Measurements from ENCODE around the gene STRN4. TPM values are rescaled to one million over a fixed set of nuclear protein-coding genes. Genes with fewer than 3 reads are reported as not detected.

The STRN4 gene
- total and polyA plus RNA-seq, 2 donors from 2014 or later = 31.5 to 74.9 TPM

DNA sequence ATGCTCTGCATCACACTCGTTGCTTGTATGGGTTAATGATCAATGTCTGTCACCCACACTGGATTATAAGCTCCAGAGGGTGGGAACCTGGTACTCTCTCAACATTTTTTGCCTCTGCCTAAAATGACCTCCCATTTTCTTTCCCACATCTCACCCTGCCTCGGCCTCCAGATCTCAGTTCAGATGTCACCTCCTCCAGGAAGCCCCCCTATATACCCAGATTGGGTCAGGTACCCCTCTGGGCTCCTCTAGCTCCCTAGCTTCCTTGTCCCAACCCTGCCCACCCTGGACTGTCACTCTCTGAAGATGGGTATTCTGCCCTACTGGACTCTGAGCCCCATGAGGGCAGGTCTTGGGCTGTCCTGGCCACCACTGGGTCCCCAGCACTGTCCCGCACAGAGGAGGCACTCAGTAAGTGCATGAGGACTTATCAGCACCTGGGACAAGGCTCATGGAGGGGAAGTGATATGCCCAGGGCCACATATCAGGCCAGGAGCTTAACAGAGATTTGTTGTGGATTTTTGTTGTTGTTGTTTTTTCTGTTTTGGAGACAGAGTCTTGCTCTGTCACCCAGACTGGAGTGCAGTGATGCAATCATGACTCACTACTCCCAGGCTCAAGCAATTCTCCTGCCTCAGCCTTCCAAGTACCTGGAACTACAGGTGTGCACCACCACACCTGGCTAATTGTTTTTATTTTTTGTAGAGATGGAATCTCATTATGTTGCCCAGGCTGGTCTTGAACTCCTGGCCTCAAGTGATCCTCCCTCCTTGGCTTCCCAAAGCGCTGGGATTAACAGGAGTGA is 53.1 kb downstream of the STRN4 start:
- Histone ChIP-seq H3K36me3 (ENCODE audit: control insufficient read depth in 2 of 3, insufficient read depth in 3 of 3, low read length in 3 of 3) (peaks cover 15 to 46% (median 41%) of the 10 kb centered on the region in 3 donors), H3K4me3 (ENCODE audit: low read length in 3 of 3) (no peak overlapping the region), H3K4me1 (ENCODE audit: control insufficient read depth in 2 of 3, insufficient read depth in 2 of 3, low read depth in 1 of 3, low read length in 3 of 3) (peaks cover 0 to 2% (median 0%) of the 10 kb centered on the region in 3 donors), H3K9ac (ENCODE audit: low read length in 3 of 3) (no peak overlapping the region), H3K27ac (ENCODE audit: low read depth in 2 of 2, low read length in 2 of 2) (no peak overlapping the region), H3K27me3 (ENCODE audit: control insufficient read depth, insufficient read depth, low read length) (no peaks in the 10 kb centered on the region), H3K9me3 (ENCODE audit: control insufficient read depth in 2 of 3, insufficient read depth in 1 of 3, low read length in 3 of 3) (no peaks in the 10 kb centered on the region)
- TF ChIP-seq, protein P1, sequence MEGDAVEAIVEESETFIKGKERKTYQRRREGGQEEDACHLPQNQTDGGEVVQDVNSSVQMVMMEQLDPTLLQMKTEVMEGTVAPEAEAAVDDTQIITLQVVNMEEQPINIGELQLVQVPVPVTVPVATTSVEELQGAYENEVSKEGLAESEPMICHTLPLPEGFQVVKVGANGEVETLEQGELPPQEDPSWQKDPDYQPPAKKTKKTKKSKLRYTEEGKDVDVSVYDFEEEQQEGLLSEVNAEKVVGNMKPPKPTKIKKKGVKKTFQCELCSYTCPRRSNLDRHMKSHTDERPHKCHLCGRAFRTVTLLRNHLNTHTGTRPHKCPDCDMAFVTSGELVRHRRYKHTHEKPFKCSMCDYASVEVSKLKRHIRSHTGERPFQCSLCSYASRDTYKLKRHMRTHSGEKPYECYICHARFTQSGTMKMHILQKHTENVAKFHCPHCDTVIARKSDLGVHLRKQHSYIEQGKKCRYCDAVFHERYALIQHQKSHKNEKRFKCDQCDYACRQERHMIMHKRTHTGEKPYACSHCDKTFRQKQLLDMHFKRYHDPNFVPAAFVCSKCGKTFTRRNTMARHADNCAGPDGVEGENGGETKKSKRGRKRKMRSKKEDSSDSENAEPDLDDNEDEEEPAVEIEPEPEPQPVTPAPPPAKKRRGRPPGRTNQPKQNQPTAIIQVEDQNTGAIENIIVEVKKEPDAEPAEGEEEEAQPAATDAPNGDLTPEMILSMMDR (IDR thresholded peaks at IDR 0.05; ENCODE audit: borderline replicate concordance, extremely low read depth, insufficient read depth) = no peak
- FAIRE-seq (no peak), DNase-seq (no peak)
- intact Hi-C loops (cut with DNase I) = no loop called here

DNA sequence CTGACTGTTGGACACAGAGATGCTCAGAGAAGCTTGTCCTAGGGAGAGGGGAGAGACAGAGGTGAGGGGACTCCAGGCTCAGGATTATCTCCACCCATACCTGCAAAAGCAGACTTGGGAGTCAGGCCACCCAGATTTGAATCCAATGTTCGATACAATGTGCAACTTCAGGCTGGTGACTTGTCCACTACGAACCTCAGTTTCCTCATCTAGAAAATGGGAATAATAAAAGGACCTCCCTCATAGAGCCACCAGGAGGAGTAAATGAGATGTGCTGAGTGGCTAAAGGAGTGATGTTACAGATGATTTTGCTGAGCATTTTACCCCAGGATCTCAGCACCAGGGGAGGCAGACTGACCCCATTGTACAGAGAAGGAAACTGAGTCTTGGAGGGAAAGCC is 54.3 kb downstream of the STRN4 start:
- TF ChIP-seq, protein P1 (IDR thresholded peaks at IDR 0.05; ENCODE audit: borderline replicate concordance, extremely low read depth, insufficient read depth) = no peak
- Histone ChIP-seq H3K36me3 (ENCODE audit: control insufficient read depth in 2 of 3, insufficient read depth in 3 of 3, low read length in 3 of 3) (peaks cover 19 to 46% (median 46%) of the 10 kb centered on the region in 3 donors), H3K9me3 (ENCODE audit: control insufficient read depth in 2 of 3, insufficient read depth in 1 of 3, low read length in 3 of 3) (no peaks in the 10 kb centered on the region), H3K27me3 (ENCODE audit: control insufficient read depth, insufficient read depth, low read length) (no peaks in the 10 kb centered on the region), H3K4me1 (ENCODE audit: control insufficient read depth in 2 of 3, insufficient read depth in 2 of 3, low read depth in 1 of 3, low read length in 3 of 3) (no peaks in the 10 kb centered on the region), H3K4me3 (ENCODE audit: low read length in 3 of 3) (no peak overlapping the region), H3K9ac (ENCODE audit: low read length in 3 of 3) (no peak overlapping the region), H3K27ac (ENCODE audit: low read depth in 2 of 2, low read length in 2 of 2) (no peak overlapping the region)
- no peak for FAIRE-seq
- intact Hi-C loops (cut with DNase I) = no loop called here
- DNase-seq = no peak

DNA sequence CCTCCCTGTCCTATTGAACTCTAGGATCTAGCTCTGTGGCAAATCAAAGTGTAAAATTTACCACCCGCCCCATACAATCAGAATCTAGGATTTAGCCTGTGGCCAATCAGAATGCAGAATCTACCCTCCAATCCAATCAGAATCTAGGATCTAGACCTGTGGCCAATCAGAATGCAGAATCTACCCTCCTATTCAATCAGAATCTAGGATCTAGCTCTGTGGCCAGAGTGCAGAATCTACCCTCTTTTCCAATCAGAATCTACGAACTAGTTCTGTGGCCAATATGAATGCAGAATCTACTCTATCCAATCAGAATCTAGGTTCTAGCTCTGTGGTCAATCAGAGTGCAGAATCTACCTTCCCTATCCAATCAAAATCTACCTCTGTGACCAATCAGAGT is 55.1 kb downstream of the STRN4 start:
- TF ChIP-seq, protein P1 (IDR thresholded peaks at IDR 0.05; ENCODE audit: borderline replicate concordance, extremely low read depth, insufficient read depth) = no peak
- Histone ChIP-seq H3K36me3 (ENCODE audit: control insufficient read depth in 2 of 3, insufficient read depth in 3 of 3, low read length in 3 of 3) (peaks cover 19 to 48% (median 46%) of the 10 kb centered on the region in 3 donors), H3K4me1 (ENCODE audit: control insufficient read depth in 2 of 3, insufficient read depth in 2 of 3, low read depth in 1 of 3, low read length in 3 of 3) (no peaks in the 10 kb centered on the region), H3K9ac (ENCODE audit: low read length in 3 of 3) (no peak overlapping the region), H3K4me3 (ENCODE audit: low read length in 3 of 3) (no peak overlapping the region), H3K27ac (ENCODE audit: low read depth in 2 of 2, low read length in 2 of 2) (no peak overlapping the region), H3K27me3 (ENCODE audit: control insufficient read depth, insufficient read depth, low read length) (no peaks in the 10 kb centered on the region), H3K9me3 (ENCODE audit: control insufficient read depth in 2 of 3, insufficient read depth in 1 of 3, low read length in 3 of 3) (no peaks in the 10 kb centered on the region)
- FAIRE-seq = no peak
- intact Hi-C loops (cut with DNase I) = no loop called here
- DNase-seq = no peak

Data from kidney (tissue), 14 donors.